ENCODE results near the gene PCNT. TPM values are rescaled to one million over a fixed set of nuclear protein-coding genes. Genes with fewer than 3 reads are reported as not detected.
"Not testable (repeated sequence)": the region's sequence is repeated elsewhere in the genome, so short reads cannot be mapped to it uniquely, and the experiment has no call there.

Gene PCNT
- total RNA-seq, 1 donor, result 19.2 TPM

GRCh38 chr21:46459356-46460112, 135.6 kb downstream of the PCNT start:
- peak; percentile 92 for DNase-seq (ENCODE audit: insufficient read length, low spot score, missing footprints)
- H3K79me2 ChIP-seq (ENCODE audit: insufficient read depth, low read length), result peaks cover 76% of the 10 kb centered on the region
- no peak for TF ChIP-seq CTCF (IDR thresholded peaks at IDR 0.05; ENCODE audit: extremely low read depth, low read depth, low read length)
- peak overlapping the region; percentile 84 for H3K4me3 ChIP-seq (ENCODE audit: insufficient read depth, low read length)
- H3K4me2 ChIP-seq (ENCODE audit: insufficient read depth, low read length), result peak overlapping the region; percentile 90
- no peaks in the 10 kb centered on the region for H3K9me3 ChIP-seq (ENCODE audit: low read depth, low read length)
- H3K4me1 ChIP-seq (ENCODE audit: insufficient read depth, low read length), result peaks cover 29% of the 10 kb centered on the region
- H4K20me1 ChIP-seq (ENCODE audit: insufficient read depth, low read length), result peaks cover 6% of the 10 kb centered on the region
- no peaks in the 10 kb centered on the region for H3K27me3 ChIP-seq (ENCODE audit: insufficient read depth, low read length)
- H2AFZ ChIP-seq (ENCODE audit: low read length), result peak overlapping the region; percentile 79
- peak overlapping the region; percentile 54 for H3K27ac ChIP-seq (ENCODE audit: low read depth, low read length)
- peaks cover 2% of the 10 kb centered on the region for H3K36me3 ChIP-seq (ENCODE audit: insufficient read depth, low read length)

GRCh38 chr21:46461909-46462308, 138.0 kb downstream of the PCNT start:
- H3K4me2 ChIP-seq (ENCODE audit: insufficient read depth, low read length), result no peak overlapping the region
- peaks cover 5% of the 10 kb centered on the region for H3K36me3 ChIP-seq (ENCODE audit: insufficient read depth, low read length)
- H2AFZ ChIP-seq (ENCODE audit: low read length), result no peak overlapping the region
- H3K4me1 ChIP-seq (ENCODE audit: insufficient read depth, low read length), result peaks cover 11% of the 10 kb centered on the region
- no peaks in the 10 kb centered on the region for H3K9me3 ChIP-seq (ENCODE audit: low read depth, low read length)
- TF ChIP-seq CTCF (IDR thresholded peaks at IDR 0.05; ENCODE audit: extremely low read depth, low read depth, low read length), result no peak
- peaks cover 6% of the 10 kb centered on the region for H4K20me1 ChIP-seq (ENCODE audit: insufficient read depth, low read length)
- no peak overlapping the region for H3K27ac ChIP-seq (ENCODE audit: low read depth, low read length)
- H3K27me3 ChIP-seq (ENCODE audit: insufficient read depth, low read length), result no peaks in the 10 kb centered on the region
- peak; percentile 30 for DNase-seq (ENCODE audit: insufficient read length, low spot score, missing footprints)
- H3K4me3 ChIP-seq (ENCODE audit: insufficient read depth, low read length), result no peak overlapping the region
- H3K79me2 ChIP-seq (ENCODE audit: insufficient read depth, low read length), result peaks cover 85% of the 10 kb centered on the region

GRCh38 chr21:46465153-46465552, 141.2 kb downstream of the PCNT start:
- Histone ChIP-seq H3K36me3 (ENCODE audit: insufficient read depth, low read length) (peaks cover 12% of the 10 kb centered on the region), H3K79me2 (ENCODE audit: insufficient read depth, low read length) (peaks cover 75% of the 10 kb centered on the region)
- not testable (repeated sequence) for H4K20me1 ChIP-seq (ENCODE audit: insufficient read depth, low read length); H3K4me2 ChIP-seq (ENCODE audit: insufficient read depth, low read length); DNase-seq (ENCODE audit: insufficient read length, low spot score, missing footprints); H3K9me3 ChIP-seq (ENCODE audit: low read depth, low read length); H3K4me1 ChIP-seq (ENCODE audit: insufficient read depth, low read length); H2AFZ ChIP-seq (ENCODE audit: low read length); H3K27me3 ChIP-seq (ENCODE audit: insufficient read depth, low read length); H3K4me3 ChIP-seq (ENCODE audit: insufficient read depth, low read length); H3K27ac ChIP-seq (ENCODE audit: low read depth, low read length)

GRCh38 chr21:46465651-46466050, 141.7 kb downstream of the PCNT start:
- DNase-seq (ENCODE audit: insufficient read length, low spot score, missing footprints), result no peak
- no peak overlapping the region for H3K4me3 ChIP-seq (ENCODE audit: insufficient read depth, low read length)
- H3K4me1 ChIP-seq (ENCODE audit: insufficient read depth, low read length), result no peaks in the 10 kb centered on the region
- H3K27me3 ChIP-seq (ENCODE audit: insufficient read depth, low read length), result no peaks in the 10 kb centered on the region
- H3K4me2 ChIP-seq (ENCODE audit: insufficient read depth, low read length), result no peak overlapping the region
- H2AFZ ChIP-seq (ENCODE audit: low read length), result no peak overlapping the region
- H3K9me3 ChIP-seq (ENCODE audit: low read depth, low read length), result no peaks in the 10 kb centered on the region
- H4K20me1 ChIP-seq (ENCODE audit: insufficient read depth, low read length), result peaks cover 6% of the 10 kb centered on the region
- TF ChIP-seq CTCF (IDR thresholded peaks at IDR 0.05; ENCODE audit: extremely low read depth, low read depth, low read length), result no peak
- H3K27ac ChIP-seq (ENCODE audit: low read depth, low read length), result no peak overlapping the region
- peaks cover 12% of the 10 kb centered on the region for H3K36me3 ChIP-seq (ENCODE audit: insufficient read depth, low read length)
- H3K79me2 ChIP-seq (ENCODE audit: insufficient read depth, low read length), result peaks cover 70% of the 10 kb centered on the region
